Vagina (tissue), 2 donors: ENCODE data around the gene PRKAR1B. TPM values are rescaled to one million over a fixed set of nuclear protein-coding genes. Genes with fewer than 3 reads are reported as not detected.
"Not testable (repeated sequence)": the region's sequence is repeated elsewhere in the genome, so short reads cannot be mapped to it uniquely, and the experiment has no call there.

Experiments
- DNase-seq, 2 donors: peaks; one replicate each; pipeline ENCODE4 v3.0.0-alpha.2; 2017; ENCODE audit errors: extremely low spot score in 2 of 2
- H3K27ac ChIP-seq: fragments of 200-600 bp; sonication (generic); one replicate; pipeline ENCODE4 v1.5.1; 2019
- H3K27me3 ChIP-seq: fragments of 200-600 bp; sonication (generic); one replicate; pipeline ENCODE4 v1.5.1; 2019
- H3K36me3 ChIP-seq, 2 donors: fragments of 200-600 bp; sonication (generic); one replicate each; pipeline ENCODE4 v1.5.1; 2017 to 2019
- H3K4me1 ChIP-seq: fragments of 200-600 bp; sonication (generic); one replicate; pipeline ENCODE4 v1.5.1; 2019
- H3K4me3 ChIP-seq, 2 donors: fragments of 200-600 bp; sonication (generic); 1 replicate in 1 of 2; 2 replicates in 1 of 2; pipeline ENCODE4 v1.5.1; 2016 to 2019
- H3K9me3 ChIP-seq: fragments of 200-600 bp; sonication (generic); one replicate; pipeline ENCODE4 v1.5.1; 2019
- CTCF ChIP-seq, 3 experiments: fragments of 450-650 bp in 2 of 3; fragments of 200-600 bp in 1 of 3; sonication (generic) in 1 of 3; IDR thresholded peaks; one replicate each; pipeline ENCODE4 v1.5.1; 2017 to 2019; ENCODE audit warnings: antibody characterized with exemption in 3 of 3, mild to moderate bottlenecking in 2 of 3, moderate library complexity in 2 of 3
- POLR2A ChIP-seq, 2 donors: fragments of 450-650 bp; IDR thresholded peaks; one replicate each; pipeline ENCODE4 v1.6.1; 2017; ENCODE audit warnings: antibody characterized with exemption in 2 of 2, mild to moderate bottlenecking in 2 of 2, moderate library complexity in 2 of 2
- POLR2AphosphoS5 ChIP-seq, 2 donors: sonication (generic); formaldehyde crosslinking; IDR thresholded peaks; one replicate each; pipeline ENCODE4 v1.9.0; 2017; ENCODE audit warnings: antibody characterized with exemption in 2 of 2, mild to moderate bottlenecking in 2 of 2, low read depth in 1 of 2; ENCODE audit not compliant: insufficient read depth in 1 of 2
- intact Hi-C: fragments of 100-400 bp; cut with DNase I; formaldehyde crosslinking; loops from one replicate; pipeline ENCODE4 v1.15.1; 2023
- total RNA-seq: library from RNA; depleted of rRNA; stranded (reverse); fragments of >200 nt; gene quantifications from one replicate; pipeline ENCODE4 v1.2.3, GENCODE V29; 2016

PRKAR1B gene
- total RNA-seq, 1 donor from 2014 or later = 31.4 TPM

- intact Hi-C loops = no loop called here
- no peak for TF ChIP-seq CTCF (IDR thresholded peaks at IDR 0.05)
- TF ChIP-seq POLR2AphosphoS5 (IDR thresholded peaks at IDR 0.05; ENCODE audit: insufficient read depth in 1 of 2, low read depth in 1 of 2) = no peak
- TF ChIP-seq POLR2A (IDR thresholded peaks at IDR 0.05) = no peak
- H3K27ac ChIP-seq = no peak overlapping the region
Measured at GRCh38 chr7:619368-619840, 107.7 kb downstream of the PRKAR1B start.

GRCh38 chr7:618539-619367, 108.3 kb downstream of the PRKAR1B start:
- Histone ChIP-seq H3K9me3 (no peaks in the 10 kb centered on the region), H3K27ac (no peak overlapping the region), H3K27me3 (no peaks in the 10 kb centered on the region), H3K36me3 (no peaks in the 10 kb centered on the region), H3K4me3 (no peak overlapping the region), H3K4me1 (no peaks in the 10 kb centered on the region)
- no peak for TF ChIP-seq POLR2A (IDR thresholded peaks at IDR 0.05)
- no peak for TF ChIP-seq CTCF (IDR thresholded peaks at IDR 0.05)
- TF ChIP-seq POLR2AphosphoS5 (IDR thresholded peaks at IDR 0.05; ENCODE audit: insufficient read depth in 1 of 2, low read depth in 1 of 2) = no peak
- no peak for DNase-seq
- intact Hi-C loops = no loop called here

More at GRCh38 chr7:619368-619840, 107.7 kb downstream of the PRKAR1B start:
- no peak overlapping the region for H3K4me3 ChIP-seq
- no peaks in the 10 kb centered on the region for H3K36me3 ChIP-seq
- peak in 1 of 2 donors; percentile 72 for DNase-seq
- no peaks in the 10 kb centered on the region for H3K4me1 ChIP-seq
- H3K9me3 ChIP-seq = no peaks in the 10 kb centered on the region
- no peaks in the 10 kb centered on the region for H3K27me3 ChIP-seq

DNA sequence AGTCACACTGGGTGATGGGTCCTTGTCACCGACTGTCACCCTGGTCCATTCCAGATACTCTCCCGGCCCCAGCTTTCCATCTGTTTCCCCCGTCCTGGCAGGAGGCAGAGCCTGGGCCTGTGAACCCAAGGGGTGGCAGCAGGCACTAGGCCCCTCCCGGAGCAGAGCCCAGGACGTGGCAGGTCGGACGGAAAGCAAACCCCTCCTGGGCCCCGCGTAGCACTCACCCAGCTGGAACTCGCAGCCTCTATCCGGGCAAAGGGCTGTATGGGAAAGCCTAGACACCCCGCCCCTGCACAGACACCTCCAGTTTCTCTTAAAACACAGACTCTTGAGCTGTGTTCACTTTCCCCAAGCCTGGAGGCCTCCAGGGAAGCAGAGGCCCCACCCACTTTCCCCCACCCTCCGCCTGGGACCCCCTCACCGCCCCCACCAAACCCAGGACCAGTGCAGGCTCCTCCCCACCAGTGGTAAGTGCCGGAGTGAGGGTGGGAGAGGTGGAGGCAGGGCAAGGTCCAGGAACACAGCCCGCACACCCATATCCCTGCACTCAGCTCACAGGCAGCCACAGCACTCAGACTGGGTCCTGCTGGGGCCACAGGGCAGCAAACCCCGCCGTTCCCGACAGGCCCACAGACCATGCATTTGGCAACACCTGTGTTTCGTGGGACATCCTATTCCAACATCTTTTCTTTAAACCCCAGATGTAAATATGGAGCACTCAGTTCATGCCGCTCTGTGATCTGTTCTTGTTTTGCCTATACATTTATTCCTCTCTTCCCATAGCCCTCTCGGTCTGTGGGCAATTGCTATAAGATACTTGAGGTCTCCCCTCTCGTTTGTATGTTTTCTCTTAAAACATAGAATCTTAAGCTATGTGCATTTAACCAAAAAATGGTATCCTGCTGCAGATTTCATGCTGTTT, 109.2 kb downstream of the PRKAR1B start:
- Histone ChIP-seq H3K9me3 (no peaks in the 10 kb centered on the region), H3K27ac (no peak overlapping the region), H3K4me1 (no peaks in the 10 kb centered on the region), H3K4me3 (no peak overlapping the region), H3K27me3 (no peaks in the 10 kb centered on the region), H3K36me3 (no peaks in the 10 kb centered on the region)
- TF ChIP-seq POLR2AphosphoS5 (IDR thresholded peaks at IDR 0.05; ENCODE audit: insufficient read depth in 1 of 2, low read depth in 1 of 2) = no peak
- no peak for TF ChIP-seq CTCF (IDR thresholded peaks at IDR 0.05)
- TF ChIP-seq POLR2A (IDR thresholded peaks at IDR 0.05) = no peak
- intact Hi-C loops = no loop called here
- peak in 1 of 2 donors; percentile 89 for DNase-seq

GRCh38 chr7:613442-614140, 113.5 kb downstream of the PRKAR1B start:
- no peak for DNase-seq
- intact Hi-C loops = no loop called here
- H3K27ac ChIP-seq = no peak overlapping the region
- no peaks in the 10 kb centered on the region for H3K36me3 ChIP-seq
- TF ChIP-seq CTCF (IDR thresholded peaks at IDR 0.05) (no peak), POLR2AphosphoS5 (IDR thresholded peaks at IDR 0.05; ENCODE audit: insufficient read depth in 1 of 2, low read depth in 1 of 2) (no peak), POLR2A (IDR thresholded peaks at IDR 0.05) (no peak)
- H3K9me3 ChIP-seq = no peaks in the 10 kb centered on the region
- no peaks in the 10 kb centered on the region for H3K4me1 ChIP-seq
- no peak overlapping the region for H3K4me3 ChIP-seq
- no peaks in the 10 kb centered on the region for H3K27me3 ChIP-seq

DNA sequence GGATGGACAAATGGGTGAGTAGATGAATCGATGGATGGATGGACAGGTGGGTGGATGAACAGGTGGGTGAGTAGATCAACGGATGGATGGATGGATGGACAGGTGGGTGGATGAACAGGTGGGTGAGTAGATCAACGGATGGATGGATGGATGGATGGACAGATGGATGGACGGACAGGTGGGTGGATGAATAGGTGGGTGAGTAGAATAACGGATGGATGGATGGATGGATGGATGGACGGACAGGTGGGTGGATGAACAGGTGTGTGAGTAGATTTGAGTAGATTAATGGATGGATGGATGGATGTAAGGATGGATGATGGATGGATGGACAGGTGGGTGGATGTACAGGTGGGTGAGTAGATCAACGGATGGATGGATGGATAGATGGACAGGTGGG, 115.2 kb downstream of the PRKAR1B start:
- intact Hi-C loops, H3K27me3 ChIP-seq, DNase-seq, H3K9me3 ChIP-seq, H3K36me3 ChIP-seq, H3K4me1 ChIP-seq, H3K4me3 ChIP-seq, H3K27ac ChIP-seq: not testable (repeated sequence)
